ENCODE data around the gene DDX10. TPM values are rescaled to one million over a fixed set of nuclear protein-coding genes. Genes with fewer than 3 reads are reported as not detected.

Gene DDX10
- total and polyA plus RNA-seq, 9 of the 15 experiments (the other 6 are each of a cell fraction or from before 2014, with no cell fraction given) = 33.9 to 94.6 (median 50.7) TPM

DNA sequence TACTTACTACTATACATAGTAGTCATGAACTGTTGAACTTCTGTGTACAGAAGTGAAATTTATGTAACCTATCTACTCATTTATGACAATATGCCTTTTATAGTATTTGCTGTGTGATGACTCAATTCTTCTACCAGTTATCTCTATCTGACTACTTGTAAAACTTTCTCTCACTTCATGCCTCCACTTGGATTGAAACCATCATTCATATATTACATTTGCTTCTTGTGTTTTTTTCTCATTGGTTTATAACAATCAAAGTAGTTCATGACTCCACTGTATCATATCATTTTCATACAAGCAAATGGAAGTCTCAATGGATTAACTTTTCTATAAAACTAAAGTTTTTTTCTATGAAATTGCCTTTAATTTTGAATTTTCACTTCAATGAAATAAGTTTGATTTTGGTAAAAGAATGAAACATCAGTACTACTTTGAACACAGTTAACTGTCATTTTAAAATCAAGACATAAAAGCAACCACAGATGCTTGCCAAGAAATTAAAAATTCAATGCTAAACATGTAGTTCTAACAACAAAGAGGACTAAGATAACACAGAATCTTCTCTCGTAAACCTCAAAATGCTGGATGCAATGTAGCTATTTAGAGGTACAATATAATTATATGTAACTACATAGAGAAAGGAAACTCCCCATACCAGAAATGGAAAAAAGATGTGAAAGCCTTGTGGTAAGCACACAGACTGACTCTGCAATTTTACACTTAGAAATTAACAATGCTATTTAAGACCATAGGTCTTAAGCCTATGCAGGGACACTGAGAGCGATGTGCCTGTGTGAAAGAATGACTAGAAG is 43.7 kb upstream of the DDX10 start:
- Histone ChIP-seq H3K27me3 (ENCODE audit: control insufficient read depth in 2 of 2, insufficient read depth in 2 of 2, low read length in 2 of 2) (no peaks in the 10 kb centered on the region), H3K36me3 (ENCODE audit: control insufficient read depth, insufficient read depth, low read length) (no peaks in the 10 kb centered on the region), H2AFZ (ENCODE audit: low read depth, low read length) (peak overlapping the region; percentile 48), H4K20me1 (replicated peaks; ENCODE audit: control insufficient read depth, insufficient read depth, low read length) (no peaks in the 10 kb centered on the region), H3K9me1 (ENCODE audit: control insufficient read depth, insufficient read depth, low read length) (no peaks in the 10 kb centered on the region), H3K4me1 (replicated peaks in 1 of 2; ENCODE audit: control insufficient read depth in 2 of 2, insufficient read depth in 2 of 2, low read length in 2 of 2) (peaks cover 0 to 3% of the 10 kb centered on the region in 2 experiments; a peak in 2 of 5 replicates), H3K79me2 (ENCODE audit: control insufficient read depth, insufficient read depth, low read length) (no peaks in the 10 kb centered on the region), H3K4me2 (ENCODE audit: insufficient read depth, low read length) (no peak overlapping the region), H3K9me3 (replicated peaks; ENCODE audit: control insufficient read depth, insufficient read depth, low read depth, low read length) (no peaks in the 10 kb centered on the region), H3K9ac (ENCODE audit: insufficient read depth in 1 of 2, low read depth in 2 of 2, low read length in 2 of 2) (no peak overlapping the region), H3K27ac (ENCODE audit: extremely low read depth, low read depth, low read length) (no peak overlapping the region), H3K4me3 (no peak overlapping the region)
- WGBS (ENCODE audit: insufficient coverage, low coverage, missing lambda C conversion rate) = 51% methylated on average over 2 of the region's 2 CpGs
- intact Hi-C loops (cut with micrococcal nuclease) = no loop called here
- no TSS peak for BruUV-seq (replicated peaks)
- DNase-seq (ENCODE audit: extremely low read depth in 1 of 4, low spot score in 3 of 4) = no peak
- in situ Hi-C loops (cut with MboI) = no loop called here
- FAIRE-seq = no peak
- ChIA-PET CTCF (ENCODE audit: low intra/inter-chr PET ratio) (no interaction called here), POLR2A (no interaction called here)
- ATAC-seq = peak; percentile 40; the same call in 1 of the 3 replicates
- TF ChIP-seq, protein P1, sequence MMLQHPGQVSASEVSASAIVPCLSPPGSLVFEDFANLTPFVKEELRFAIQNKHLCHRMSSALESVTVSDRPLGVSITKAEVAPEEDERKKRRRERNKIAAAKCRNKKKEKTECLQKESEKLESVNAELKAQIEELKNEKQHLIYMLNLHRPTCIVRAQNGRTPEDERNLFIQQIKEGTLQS (IDR thresholded peaks at IDR 0.05) = peak; percentile 52; the same call in 1 of the 2 replicates
- TF ChIP-seq, protein P1 (CRISPR knock-in tag; conservative IDR thresholded peaks at IDR 0.05) = no peak
- TF ChIP-seq PTTG1 (tag; IDR thresholded peaks at IDR 0.05; ENCODE audit: low read depth) = no peak
- no peak for TF ChIP-seq LEF1 (IDR thresholded peaks at IDR 0.05)
- no peak for TF ChIP-seq XRCC4 (IDR thresholded peaks at IDR 0.05; ENCODE audit: extremely low read depth, insufficient read depth, insufficient read length)
- TF ChIP-seq HNRNPL (IDR thresholded peaks at IDR 0.05; ENCODE audit: low read depth, low read length) = no peak
- TF ChIP-seq, protein P2, sequence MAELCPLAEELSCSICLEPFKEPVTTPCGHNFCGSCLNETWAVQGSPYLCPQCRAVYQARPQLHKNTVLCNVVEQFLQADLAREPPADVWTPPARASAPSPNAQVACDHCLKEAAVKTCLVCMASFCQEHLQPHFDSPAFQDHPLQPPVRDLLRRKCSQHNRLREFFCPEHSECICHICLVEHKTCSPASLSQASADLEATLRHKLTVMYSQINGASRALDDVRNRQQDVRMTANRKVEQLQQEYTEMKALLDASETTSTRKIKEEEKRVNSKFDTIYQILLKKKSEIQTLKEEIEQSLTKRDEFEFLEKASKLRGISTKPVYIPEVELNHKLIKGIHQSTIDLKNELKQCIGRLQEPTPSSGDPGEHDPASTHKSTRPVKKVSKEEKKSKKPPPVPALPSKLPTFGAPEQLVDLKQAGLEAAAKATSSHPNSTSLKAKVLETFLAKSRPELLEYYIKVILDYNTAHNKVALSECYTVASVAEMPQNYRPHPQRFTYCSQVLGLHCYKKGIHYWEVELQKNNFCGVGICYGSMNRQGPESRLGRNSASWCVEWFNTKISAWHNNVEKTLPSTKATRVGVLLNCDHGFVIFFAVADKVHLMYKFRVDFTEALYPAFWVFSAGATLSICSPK (IDR thresholded peaks at IDR 0.05; ENCODE audit: borderline replicate concordance) = no peak
- TF ChIP-seq, protein P3, sequence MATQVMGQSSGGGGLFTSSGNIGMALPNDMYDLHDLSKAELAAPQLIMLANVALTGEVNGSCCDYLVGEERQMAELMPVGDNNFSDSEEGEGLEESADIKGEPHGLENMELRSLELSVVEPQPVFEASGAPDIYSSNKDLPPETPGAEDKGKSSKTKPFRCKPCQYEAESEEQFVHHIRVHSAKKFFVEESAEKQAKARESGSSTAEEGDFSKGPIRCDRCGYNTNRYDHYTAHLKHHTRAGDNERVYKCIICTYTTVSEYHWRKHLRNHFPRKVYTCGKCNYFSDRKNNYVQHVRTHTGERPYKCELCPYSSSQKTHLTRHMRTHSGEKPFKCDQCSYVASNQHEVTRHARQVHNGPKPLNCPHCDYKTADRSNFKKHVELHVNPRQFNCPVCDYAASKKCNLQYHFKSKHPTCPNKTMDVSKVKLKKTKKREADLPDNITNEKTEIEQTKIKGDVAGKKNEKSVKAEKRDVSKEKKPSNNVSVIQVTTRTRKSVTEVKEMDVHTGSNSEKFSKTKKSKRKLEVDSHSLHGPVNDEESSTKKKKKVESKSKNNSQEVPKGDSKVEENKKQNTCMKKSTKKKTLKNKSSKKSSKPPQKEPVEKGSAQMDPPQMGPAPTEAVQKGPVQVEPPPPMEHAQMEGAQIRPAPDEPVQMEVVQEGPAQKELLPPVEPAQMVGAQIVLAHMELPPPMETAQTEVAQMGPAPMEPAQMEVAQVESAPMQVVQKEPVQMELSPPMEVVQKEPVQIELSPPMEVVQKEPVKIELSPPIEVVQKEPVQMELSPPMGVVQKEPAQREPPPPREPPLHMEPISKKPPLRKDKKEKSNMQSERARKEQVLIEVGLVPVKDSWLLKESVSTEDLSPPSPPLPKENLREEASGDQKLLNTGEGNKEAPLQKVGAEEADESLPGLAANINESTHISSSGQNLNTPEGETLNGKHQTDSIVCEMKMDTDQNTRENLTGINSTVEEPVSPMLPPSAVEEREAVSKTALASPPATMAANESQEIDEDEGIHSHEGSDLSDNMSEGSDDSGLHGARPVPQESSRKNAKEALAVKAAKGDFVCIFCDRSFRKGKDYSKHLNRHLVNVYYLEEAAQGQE (IDR thresholded peaks at IDR 0.05; ENCODE audit: borderline replicate concordance) = no peak
- TF ChIP-seq, protein P3 (CRISPR knock-in tag; IDR thresholded peaks at IDR 0.05; ENCODE audit: low read depth) = no peak
- TF ChIP-seq ZNF274 (IDR thresholded peaks at IDR 0.05; ENCODE audit: borderline replicate concordance, low read depth, low read length) = no peak
- no peak for TF ChIP-seq CCNT2 (IDR thresholded peaks at IDR 0.05; ENCODE audit: borderline replicate concordance, extremely low read depth, insufficient read length, low read depth, low read length)
